ENCODE measurements around the gene MPV17L2.
"Not testable (repeated sequence)": the region's sequence is repeated elsewhere in the genome, so short reads cannot be mapped to it uniquely, and the experiment has no call there.

MPV17L2 gene

DNA sequence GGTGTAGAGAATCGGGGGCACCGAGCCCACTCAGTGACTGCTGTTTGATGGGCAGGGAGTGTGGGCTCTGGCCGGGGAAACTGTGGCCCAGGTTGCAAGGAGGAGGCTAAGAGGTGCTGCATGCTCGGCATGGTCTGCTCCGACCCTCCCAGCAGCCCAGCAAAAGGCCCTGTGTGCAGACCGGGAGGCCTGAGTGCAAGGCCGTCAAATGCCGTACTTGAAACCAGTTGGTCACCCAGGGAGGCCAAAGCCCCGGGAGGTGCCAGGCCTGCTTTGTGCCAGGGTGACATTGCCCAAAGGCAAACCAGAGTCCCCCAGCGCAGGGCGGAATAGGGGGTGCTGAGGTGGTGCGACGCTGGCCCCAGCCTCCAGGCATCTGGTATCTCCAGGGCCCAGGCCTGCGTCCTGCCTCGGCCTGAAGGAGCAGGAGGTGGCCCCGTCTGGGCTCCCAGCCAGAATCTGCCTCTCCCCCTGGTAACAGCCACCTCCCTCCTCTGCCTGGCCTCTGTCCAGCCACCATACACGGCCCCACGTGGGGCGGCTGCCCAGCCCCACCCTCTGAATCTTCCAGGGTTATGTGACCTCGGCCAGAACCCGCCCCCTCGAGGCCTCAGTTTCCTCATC is 36.1 kb upstream of the MPV17L2 start:
- no peak for TF ChIP-seq CTCF (conservative IDR thresholded peaks at IDR 0.05)
- peak; percentile 54 for TF ChIP-seq ZFX (IDR thresholded peaks at IDR 0.05)
- peak overlapping the region; percentile 68 for H3K27ac ChIP-seq

DNA sequence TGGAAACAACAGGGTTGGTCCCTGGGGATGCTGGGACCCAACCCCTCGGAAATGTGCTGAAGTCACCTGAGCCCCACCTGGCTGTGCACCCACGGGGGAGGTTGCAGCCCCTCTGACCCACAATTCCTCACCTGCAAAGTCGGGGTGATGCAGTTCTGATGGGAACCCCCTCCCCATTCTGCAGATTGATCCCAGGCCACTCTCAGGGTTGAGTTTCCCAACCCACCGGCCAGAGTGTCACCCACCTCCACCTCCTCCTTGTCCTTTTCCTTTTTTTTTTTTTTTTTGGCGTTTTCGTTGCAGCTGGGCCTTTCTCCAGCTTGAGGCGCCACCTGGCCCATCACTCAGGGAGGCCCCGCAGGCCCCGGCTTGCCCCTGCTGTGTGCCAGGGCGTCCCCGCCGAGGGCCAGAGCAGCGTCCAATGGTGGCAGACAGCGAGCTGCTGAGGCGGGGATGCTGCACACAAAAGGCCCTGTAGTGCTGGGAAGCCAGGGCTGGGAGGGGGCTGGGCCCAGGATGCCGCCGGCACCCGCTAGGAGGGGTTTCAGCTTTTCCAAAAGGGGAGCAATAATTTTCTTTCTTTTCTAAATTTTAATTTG is 35.5 kb upstream of the MPV17L2 start:
- H3K27ac ChIP-seq: peak overlapping the region; percentile 68
- TF ChIP-seq CTCF (conservative IDR thresholded peaks at IDR 0.05): no peak
- TF ChIP-seq ZFX (IDR thresholded peaks at IDR 0.05): no peak

DNA sequence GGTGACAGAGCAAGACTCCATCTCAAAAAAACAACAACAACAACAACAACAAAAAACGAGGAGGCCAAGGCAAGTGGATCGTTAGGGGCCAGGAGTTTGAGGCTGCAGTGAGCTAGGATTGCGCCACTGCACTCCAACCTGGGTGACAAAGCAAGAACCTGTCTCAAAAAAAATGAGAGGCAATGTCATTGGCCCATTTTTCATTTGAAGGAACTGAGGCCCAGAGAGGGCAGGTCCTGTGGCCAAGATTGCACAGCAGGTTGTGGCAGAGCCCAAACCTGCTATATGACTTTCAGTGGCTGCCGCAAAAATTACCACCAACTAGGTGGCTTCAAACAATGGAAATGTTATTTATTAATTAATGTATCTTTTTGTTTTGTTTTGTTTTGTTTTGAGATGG is 34.6 kb upstream of the MPV17L2 start:
- H3K27ac ChIP-seq: no peak overlapping the region
- TF ChIP-seq ZFX (IDR thresholded peaks at IDR 0.05) (no peak), CTCF (conservative IDR thresholded peaks at IDR 0.05) (no peak)

DNA sequence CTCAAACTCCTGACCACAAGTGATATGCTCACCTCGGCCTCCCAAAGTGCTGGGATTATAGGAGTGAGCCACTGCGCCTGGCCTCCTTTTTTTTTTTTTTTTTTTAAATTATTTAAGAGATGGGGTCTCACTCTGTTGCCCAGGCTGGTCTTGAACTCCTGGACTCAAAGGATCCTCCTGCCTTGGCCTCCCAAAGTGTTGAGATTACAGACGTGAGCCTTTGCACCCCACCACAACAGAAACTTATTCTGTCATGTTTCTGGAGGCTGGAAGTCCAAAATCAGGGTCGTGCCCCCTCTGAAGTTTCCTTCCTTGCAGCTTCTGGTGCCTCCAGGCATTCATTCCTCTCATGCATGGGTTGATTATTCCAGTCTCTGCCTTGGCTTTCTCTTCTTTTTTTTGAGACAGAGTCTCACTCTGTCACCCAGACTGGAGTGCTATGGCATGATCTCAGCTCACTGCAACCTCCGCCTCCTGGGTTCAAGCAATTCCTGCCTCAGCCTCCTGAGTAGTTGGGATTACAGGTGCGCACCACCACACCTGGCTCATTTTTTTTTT is 33.9 kb upstream of the MPV17L2 start:
- not testable (repeated sequence) for H3K27ac ChIP-seq

- H3K27ac ChIP-seq: peak overlapping the region; percentile 90; the same call in 1 of the 2 replicates
- TF ChIP-seq CTCF (conservative IDR thresholded peaks at IDR 0.05) (no peak), ZFX (IDR thresholded peaks at IDR 0.05) (no peak)
These were observed 33.2 kb upstream of the MPV17L2 start for GRCh38 chr19:18159810-18160209.

DNA sequence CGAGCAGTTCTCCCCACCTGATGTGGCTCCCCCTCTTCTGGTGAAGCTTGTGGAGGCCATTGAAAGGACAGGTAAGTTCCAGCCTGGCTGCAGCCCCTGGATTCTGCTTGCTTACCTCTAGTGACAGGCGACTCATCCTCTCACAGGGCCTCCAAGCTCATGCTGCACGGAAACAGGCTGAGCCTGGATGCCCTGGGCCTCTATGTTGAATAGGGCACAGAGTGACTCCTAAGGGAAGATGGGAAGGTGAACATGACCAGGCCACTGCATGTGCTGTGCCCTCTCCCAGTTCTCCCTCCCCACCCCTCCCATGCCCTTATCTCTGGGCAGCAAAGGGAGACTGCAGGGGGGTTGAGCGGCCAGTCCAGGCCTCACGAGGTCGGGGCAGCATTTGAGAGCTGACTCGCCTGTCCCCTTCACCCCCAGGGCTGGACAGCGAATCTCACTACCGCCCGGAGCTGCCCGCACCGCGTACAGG is 32.5 kb upstream of the MPV17L2 start:
- peak overlapping the region; percentile 90 for H3K27ac ChIP-seq
- TF ChIP-seq ZFX (IDR thresholded peaks at IDR 0.05) (no peak), CTCF (conservative IDR thresholded peaks at IDR 0.05) (no peak)

DNA sequence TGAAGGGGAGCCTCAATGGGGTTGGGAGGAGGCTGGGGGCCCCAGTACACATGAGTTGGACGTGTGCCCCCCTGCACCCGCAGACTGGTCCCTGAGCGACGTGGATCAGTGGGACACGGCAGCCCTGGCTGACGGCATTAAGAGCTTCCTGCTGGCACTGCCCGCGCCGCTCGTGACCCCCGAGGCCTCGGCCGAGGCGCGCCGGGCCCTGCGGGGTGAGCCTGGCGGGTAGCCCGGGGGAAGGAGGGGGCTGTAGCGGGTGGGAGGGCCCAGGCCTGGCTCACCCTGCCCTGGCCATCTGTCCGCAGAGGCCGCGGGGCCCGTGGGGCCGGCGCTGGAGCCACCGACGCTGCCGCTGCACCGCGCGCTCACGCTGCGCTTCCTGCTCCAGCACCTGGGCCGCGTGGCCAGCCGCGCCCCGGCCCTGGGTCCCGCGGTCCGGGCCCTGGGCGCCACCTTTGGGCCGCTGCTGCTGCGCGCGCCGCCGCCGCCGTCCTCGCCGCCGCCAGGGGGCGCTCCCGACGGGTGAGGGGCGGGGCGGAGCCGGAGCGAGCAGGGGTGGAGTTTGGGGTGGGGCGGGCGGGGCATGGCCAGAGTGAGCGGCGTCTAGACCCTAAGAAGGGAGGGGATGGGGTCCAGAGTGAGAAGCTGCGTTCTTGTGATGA is 31.9 kb upstream of the MPV17L2 start:
- TF ChIP-seq ZFX (IDR thresholded peaks at IDR 0.05) (peak; percentile 93; the same call in 1 of the 2 replicates), CTCF (conservative IDR thresholded peaks at IDR 0.05) (peak; percentile 99)
- peak overlapping the region; percentile 90 for H3K27ac ChIP-seq

Measured in C4-2B (cell line).